Measurements from ENCODE around the gene ARSG. TPM values are rescaled to one million over a fixed set of nuclear protein-coding genes. Genes with fewer than 3 reads are reported as not detected.

Gene ARSG
- total RNA-seq, 1 donor from 2014 or later, result 7.4 TPM

DNA sequence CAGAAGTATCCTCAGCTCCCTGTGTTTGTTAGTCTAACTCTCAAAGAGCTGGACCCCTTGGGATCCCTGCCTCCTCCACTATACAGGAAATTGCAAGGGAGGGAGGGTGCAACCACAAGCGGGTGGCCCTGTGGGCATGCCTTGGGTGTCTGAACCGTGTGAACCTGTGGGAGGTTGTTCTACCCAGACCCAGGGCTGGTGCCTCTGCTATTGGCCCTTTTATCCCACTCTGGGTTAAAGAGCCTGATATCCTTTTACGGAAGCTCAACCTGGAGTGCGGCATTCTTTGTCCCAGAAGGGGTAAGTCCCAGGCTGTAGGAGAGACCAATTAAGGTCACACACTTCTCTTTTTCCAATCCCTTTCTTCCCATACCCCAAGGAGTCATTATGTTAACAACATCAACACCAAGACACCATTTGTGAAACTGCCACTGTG lies 53.4 kb downstream of the ARSG start:
- H3K27ac Mint-ChIP-seq (ENCODE audit: unreplicated experiment), result no peak overlapping the region

GRCh38 chr17:68346448-68346847 lies 55.2 kb downstream of the ARSG start:
- Mint-ChIP-seq H3K36me3 (ENCODE audit: low read depth) (no peaks in the 10 kb centered on the region), H3K4me3 (ENCODE audit: unreplicated experiment) (no peak overlapping the region), H3K27me3 (ENCODE audit: low read depth) (no peaks in the 10 kb centered on the region), H3K4me1 (ENCODE audit: low read depth) (peaks cover 5% of the 10 kb centered on the region), H3K9me3 (ENCODE audit: low read depth) (no peaks in the 10 kb centered on the region), H3K27ac (ENCODE audit: unreplicated experiment) (no peak overlapping the region)
- no peak for TF ChIP-seq CTCF (IDR thresholded peaks at IDR 0.05)
- no peak for DNase-seq (ENCODE audit: low spot score)

More for the DNA sequence above, 53.4 kb downstream of the ARSG start:
- Mint-ChIP-seq H3K27me3 (ENCODE audit: low read depth) (no peaks in the 10 kb centered on the region), H3K9me3 (ENCODE audit: low read depth) (no peaks in the 10 kb centered on the region), H3K4me3 (ENCODE audit: unreplicated experiment) (no peak overlapping the region), H3K36me3 (ENCODE audit: low read depth) (no peaks in the 10 kb centered on the region), H3K4me1 (ENCODE audit: low read depth) (peaks cover 5% of the 10 kb centered on the region)
- TF ChIP-seq CTCF (IDR thresholded peaks at IDR 0.05), result no peak
- no peak for DNase-seq (ENCODE audit: low spot score)

DNA sequence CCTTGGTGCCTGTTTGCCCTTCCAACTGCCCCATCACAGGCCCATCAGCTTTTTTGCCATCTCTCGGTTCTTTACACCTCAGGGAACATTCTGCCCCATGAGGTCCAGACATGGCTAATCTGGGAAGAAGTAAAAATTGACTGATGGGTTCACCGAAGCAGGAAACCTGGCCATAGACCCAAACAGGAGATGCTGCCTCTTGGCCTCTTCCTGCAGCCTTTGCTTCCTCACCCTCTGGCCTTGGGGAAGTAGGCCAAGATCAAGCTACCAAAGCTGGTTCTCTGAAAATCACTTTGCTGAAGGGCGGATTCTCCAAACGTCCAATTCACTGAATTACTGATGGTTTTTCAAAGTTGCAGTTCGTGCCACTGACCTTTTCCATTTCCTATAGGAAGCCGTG lies 56.1 kb downstream of the ARSG start:
- Mint-ChIP-seq H3K9me3 (ENCODE audit: low read depth) (no peaks in the 10 kb centered on the region), H3K27ac (ENCODE audit: unreplicated experiment) (no peak overlapping the region), H3K4me3 (ENCODE audit: unreplicated experiment) (no peak overlapping the region), H3K27me3 (ENCODE audit: low read depth) (no peaks in the 10 kb centered on the region), H3K36me3 (ENCODE audit: low read depth) (no peaks in the 10 kb centered on the region), H3K4me1 (ENCODE audit: low read depth) (peaks cover 5% of the 10 kb centered on the region)
- no peak for TF ChIP-seq CTCF (IDR thresholded peaks at IDR 0.05)
- no peak for DNase-seq (ENCODE audit: low spot score)

GRCh38 chr17:68349157-68349556 lies 57.9 kb downstream of the ARSG start:
- Mint-ChIP-seq H3K36me3 (ENCODE audit: low read depth) (no peaks in the 10 kb centered on the region), H3K4me1 (ENCODE audit: low read depth) (peaks cover 6% of the 10 kb centered on the region), H3K9me3 (ENCODE audit: low read depth) (no peaks in the 10 kb centered on the region), H3K27ac (ENCODE audit: unreplicated experiment) (no peak overlapping the region), H3K4me3 (ENCODE audit: unreplicated experiment) (no peak overlapping the region), H3K27me3 (ENCODE audit: low read depth) (no peaks in the 10 kb centered on the region)
- DNase-seq (ENCODE audit: low spot score), result no peak
- TF ChIP-seq CTCF (IDR thresholded peaks at IDR 0.05), result no peak

DNA sequence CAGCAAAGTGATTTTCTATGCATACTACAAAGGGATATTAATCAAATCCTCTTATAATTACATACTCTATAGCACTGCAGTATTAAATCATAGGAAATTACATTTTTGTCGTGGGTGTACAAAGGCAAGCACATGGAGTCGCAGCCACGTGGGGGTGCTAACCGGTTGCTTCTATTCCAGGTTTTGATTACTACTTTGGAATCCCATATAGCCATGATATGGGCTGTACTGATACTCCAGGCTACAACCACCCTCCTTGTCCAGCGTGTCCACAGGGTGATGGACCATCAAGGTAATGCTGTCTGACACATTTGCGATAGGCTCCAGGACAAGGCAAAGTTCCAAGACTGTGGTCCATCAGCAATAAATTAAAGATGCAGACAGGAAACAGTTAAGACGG lies 60.1 kb downstream of the ARSG start:
- Mint-ChIP-seq H3K27me3 (ENCODE audit: low read depth) (no peaks in the 10 kb centered on the region), H3K4me3 (ENCODE audit: unreplicated experiment) (no peak overlapping the region), H3K27ac (ENCODE audit: unreplicated experiment) (no peak overlapping the region), H3K9me3 (ENCODE audit: low read depth) (no peaks in the 10 kb centered on the region), H3K4me1 (ENCODE audit: low read depth) (peaks cover 11% of the 10 kb centered on the region), H3K36me3 (ENCODE audit: low read depth) (peaks cover 1% of the 10 kb centered on the region)
- no peak for DNase-seq (ENCODE audit: low spot score)
- TF ChIP-seq CTCF (IDR thresholded peaks at IDR 0.05), result no peak

Measured in chondrocyte (in vitro differentiated cells).